Activated naive CD4-positive, alpha-beta T cell treated with Interleukin-2 at 50 U/mL for 16 hours (primary cell): ENCODE data around the gene NR4A1.
A peak's percentile ranks its signal among the peaks of the same experiment; 100 is the strongest.

Experiments used
- DNase-seq: peaks from one replicate; pipeline ENCODE4 v3.0.0-alpha.2; 2020

NR4A1 gene

GRCh38 chr12:52018433-52019112 is 32.7 kb upstream of the NR4A1 start:
- DNase-seq: no peak

DNA sequence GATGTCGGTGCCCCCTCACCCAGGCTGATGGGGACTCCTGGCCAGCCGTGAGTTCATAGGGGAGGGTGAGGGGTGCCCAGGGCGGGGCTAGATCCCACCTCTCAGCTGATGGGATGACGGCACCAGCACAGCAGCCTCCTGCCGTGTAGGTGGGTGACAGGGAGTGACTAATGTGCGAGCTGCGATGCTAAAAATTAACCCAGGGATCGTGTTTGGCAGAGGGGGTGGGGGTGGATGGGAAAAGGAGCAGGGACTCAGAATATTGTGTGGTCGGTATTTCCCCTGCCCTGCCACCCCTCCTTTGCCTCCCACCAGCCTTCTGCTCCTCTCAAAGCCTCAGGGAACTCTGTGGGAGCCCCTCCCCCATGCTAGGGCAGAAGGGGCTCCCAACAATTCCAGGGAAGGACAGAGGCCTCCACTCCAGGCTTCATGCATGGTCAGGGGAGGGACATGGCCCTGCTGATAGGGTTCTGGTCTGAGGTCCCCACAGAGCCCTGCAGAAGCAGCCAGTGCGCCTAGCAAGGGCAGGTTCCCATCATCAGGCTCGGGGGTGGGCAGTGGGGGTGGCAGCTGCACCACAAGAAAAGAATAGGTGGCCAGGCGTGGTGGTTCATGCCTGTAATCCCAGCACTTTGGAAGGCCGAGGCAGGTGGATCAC is 32.0 kb upstream of the NR4A1 start:
- no peak for DNase-seq

- peak; percentile 59 for DNase-seq
Measured at GRCh38 chr12:52020539-52021336, 30.5 kb upstream of the NR4A1 start.

DNA sequence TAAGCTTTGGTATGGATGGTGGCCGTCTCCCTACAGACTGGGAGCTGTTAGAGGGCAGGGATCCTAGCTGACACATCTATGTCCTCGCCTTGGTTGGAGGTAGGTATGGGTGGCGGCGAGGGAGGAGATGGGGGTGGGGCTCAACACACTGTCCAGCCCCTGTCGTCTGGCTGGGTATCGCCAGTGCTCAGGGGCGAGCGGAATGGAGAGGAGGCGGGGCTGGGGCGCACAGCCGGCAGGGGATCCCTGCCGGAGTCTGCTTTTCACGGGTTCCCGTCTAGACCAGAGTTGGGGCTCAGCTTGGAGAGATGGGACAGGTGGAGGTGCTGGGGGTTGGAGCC is 28.4 kb upstream of the NR4A1 start:
- DNase-seq: no peak

DNA sequence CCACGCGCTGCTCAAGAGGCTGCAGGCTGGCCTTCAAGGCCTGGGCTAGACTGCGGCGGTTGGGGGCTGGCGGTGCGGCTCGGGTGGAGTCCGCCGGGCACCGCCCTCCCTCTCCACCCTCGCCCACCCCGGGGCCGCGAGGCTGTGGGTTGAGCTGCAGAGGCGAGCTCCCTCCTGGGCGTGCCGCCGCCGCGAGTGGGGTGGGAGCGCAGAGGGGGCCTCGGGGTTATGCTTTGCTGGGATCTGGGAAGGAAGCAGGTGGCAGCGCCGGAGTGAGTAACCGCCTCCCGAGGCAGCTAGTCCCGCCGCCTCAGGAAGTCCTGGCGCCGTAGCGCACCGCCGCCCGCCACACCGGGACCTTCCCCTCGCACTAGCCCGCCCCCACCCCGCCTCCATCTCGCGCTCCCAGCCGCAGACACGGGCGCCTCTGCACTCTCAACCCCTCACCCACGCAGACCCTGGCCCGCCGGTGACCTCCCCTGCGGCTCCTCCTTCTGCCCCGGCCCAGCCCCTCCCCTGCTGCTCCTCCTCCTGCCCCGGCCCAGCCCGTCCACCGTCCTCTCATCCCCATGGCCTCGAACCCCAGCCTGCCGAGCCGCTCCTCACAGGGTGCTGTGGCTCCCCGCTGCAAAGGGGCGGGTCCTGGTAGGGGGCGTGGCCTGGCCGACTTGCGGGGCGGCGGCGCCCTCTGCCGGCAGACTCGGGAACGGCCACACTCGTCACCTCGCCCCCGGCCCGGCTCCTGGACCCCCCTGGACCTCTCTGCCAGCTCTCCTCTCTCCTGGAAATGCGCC is 27.9 kb upstream of the NR4A1 start:
- peak; percentile 91 for DNase-seq

DNA sequence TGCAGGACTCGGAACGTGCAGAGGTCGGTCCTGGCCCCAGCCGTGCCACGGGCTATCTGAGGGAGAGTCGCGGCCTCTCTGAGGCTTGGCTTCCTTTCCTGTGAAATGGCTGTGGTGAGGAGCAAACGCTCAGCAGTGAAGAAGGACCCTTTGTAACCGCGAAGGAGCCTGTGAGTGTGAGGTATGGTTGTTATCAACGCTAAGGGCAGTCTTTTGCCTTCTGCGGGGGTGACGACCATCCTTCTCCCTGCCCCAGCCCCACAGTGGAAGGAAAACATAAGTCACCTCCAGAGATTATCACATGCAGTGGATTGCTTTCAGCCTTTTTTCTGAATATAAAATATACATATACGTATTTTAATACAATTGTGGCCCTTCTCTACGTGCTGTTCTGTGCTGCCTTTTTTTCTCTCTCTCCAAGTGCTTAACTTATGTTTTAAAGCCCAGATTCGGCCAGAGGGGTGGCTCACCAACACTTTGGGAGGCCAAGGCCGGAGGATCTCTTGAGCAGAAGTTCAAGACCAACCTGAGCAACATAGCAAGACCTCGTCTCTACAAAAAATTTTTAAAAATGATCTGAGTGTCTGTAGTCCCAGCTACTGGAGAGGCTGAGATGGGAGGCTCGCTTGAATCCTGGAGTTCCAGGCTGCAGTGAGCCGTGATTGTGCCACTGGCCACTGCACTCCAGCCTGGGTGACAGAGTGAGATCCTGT is 27.1 kb upstream of the NR4A1 start:
- no peak for DNase-seq

DNA sequence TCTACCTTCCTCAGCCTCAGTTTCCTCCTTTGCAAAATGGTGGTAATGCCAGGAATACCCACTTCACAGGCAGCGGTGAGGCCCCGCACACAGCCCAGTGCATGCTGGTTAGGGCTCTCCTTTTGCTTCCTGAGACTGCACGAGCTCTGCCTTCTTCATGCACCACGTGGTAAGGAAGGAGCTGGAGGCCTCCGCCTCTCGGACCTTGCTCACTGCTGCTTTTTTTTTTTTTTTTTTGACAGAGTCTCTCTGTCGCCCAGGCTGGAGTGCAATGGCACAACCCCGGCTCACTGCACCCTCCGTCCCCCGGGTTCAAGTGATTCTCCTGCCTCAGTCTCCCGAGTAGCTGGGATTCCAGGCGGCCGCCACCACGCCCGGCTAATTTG is 26.4 kb upstream of the NR4A1 start:
- DNase-seq: peak; percentile 47

- no peak for DNase-seq
Measured at GRCh38 chr12:52026263-52026662, 25.0 kb upstream of the NR4A1 start.

DNA sequence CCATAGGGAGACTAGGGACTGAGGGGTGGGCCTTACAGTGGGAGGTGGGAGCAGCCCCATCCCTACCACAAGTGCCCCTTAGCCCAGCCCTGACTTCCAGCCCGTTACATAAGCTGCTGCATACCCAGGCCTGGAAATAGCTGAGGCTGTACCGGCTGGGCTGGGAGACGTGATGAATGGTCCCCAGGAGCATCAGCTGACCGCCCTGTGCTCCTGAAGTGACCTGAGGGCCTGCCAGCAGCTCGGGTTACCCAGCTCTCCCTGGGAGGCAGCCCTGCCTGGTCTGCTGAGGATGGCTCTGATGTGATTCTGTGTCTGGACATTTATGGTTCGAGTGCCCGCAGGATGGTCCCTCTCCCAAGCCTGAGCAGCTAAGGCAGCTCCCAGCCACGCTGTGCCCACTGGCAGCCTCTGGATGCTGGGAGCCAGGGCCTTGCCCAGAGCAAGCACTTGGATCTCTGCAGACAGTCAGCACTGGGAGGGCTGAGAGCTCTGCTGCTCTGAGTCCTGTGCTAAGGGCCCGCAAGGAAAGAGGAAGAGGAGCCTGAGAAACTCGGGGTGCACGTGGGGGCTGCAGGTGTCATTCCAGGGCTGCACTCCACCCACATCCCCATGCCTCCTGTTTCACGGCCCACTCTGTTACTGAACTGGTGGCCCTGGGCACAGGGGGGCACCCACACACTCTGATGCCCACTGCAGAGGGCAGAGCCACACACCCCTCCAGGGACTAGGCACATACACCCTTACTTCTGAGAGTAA is 24.0 kb upstream of the NR4A1 start:
- no peak for DNase-seq

DNA sequence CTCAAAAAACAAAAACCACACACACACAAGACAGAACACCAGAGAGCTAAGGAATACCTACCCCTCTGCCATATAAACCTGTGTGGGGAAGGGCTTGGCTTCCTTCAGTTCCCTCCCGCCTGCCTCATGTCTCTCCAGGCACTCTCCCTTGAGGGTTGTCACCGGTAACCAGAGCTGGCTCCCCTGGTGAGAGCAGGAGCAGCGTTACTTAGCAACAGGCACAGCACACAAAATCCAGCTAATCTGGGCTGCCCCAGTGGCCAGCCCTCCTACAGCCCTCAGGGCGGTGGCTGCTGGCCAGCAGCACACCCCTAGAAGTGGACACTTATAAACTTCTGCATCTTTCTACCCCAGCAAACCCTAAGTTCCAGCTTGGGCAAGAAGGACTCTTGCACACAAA is 21.6 kb upstream of the NR4A1 start:
- DNase-seq: no peak

DNA sequence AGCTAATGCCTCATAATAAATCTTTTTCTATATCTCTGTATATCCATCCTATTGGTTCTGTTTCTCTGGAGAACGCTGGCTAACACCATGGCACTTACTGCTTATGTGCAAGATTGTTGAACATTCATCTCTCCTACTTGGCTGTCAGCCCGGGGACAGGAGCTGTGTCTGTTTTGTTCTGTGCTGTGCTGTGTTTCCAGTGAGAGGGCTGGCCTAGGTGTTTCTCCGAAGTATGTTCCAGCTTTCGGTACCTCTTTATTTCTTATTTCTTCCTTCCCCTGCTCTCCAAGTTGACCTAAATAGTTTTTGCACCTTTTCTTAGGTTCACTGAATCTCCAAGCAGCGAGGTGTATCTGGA is 18.8 kb upstream of the NR4A1 start:
- no peak for DNase-seq

DNA sequence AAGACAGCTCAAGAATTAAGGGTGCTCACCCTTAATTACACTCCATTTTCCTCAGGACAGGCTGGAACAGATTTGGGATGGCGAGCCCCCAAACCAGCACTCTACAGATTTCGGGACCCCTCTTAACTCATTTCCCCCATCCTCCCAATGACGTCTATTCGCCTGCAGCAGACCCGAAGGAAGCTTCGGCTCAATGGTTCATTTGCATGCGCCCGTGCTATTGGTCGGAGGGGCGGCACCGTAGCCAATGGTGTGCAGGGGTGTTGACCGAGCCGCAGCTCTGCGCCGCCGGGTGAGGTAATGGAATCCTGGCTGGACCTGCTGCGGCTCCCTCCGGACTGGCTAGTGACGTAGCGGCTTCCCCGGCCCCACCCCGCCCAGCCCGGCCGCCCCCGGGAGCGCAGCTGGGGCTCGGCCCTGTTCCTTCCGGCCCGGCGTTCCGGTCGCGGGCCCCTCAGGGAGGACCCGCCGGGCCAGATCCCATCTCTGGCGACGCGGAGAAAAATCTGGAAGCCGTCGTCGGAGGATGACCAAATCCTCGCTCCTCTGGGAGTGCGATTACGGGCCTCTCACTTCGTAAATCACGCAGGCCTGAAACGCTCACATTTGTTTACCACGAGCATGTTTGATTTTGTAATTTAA is 18.3 kb upstream of the NR4A1 start:
- DNase-seq: peak; percentile 90

DNA sequence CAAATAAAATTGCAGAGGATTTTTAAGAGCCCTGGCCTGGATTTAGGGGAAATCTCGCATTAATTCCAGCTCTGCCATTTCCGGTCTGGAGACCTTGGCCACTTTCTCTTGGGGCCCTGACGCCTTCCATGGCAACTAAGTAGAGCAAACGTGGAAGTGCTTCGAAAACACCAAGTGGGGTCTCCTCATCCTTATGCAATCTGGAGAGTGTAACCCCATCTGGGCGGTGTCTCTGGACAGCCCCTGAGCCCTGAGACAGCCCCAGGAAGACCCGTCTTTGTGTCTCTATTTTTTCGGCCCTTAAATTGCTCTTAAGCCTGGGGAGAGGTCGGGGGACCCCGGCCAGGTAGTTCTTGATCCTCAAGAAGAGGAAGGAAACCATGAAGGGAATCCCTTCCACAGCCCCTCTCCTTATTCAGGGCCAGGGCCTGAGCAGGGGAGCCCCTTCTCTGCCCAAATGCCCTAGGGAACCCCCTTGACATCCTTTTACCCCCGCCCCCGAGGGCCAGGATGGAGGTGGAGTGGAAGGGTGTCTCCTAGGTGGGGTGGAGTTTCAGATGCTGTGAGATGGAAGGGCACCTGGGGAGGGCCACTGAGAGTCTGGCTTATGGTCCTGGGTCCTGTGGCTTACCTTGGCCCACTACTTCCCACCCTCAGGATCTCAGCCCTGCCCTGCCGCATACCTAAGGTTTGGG is 17.6 kb upstream of the NR4A1 start:
- no peak for DNase-seq

DNA sequence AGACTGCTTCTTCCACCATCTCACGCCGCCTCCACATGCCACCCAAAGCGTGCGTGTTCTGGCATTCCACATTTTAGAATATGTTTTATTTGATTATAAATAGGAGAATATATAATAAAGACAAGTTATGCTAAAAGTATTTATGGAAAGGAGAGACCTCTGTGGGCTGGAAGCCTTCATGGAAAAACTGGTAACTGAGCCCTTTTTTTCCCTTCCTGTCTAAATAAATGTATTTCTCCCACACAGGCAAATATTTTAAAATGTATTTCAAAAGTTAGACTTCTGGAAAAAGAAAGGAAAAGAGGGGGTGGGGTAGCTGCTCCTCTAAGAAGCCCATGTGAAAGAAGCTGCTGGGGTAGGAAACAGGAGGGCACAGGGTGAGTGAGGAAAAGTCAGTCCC is 16.1 kb upstream of the NR4A1 start:
- DNase-seq: no peak

GRCh38 chr12:52035926-52036325 is 15.3 kb upstream of the NR4A1 start:
- no peak for DNase-seq

DNA sequence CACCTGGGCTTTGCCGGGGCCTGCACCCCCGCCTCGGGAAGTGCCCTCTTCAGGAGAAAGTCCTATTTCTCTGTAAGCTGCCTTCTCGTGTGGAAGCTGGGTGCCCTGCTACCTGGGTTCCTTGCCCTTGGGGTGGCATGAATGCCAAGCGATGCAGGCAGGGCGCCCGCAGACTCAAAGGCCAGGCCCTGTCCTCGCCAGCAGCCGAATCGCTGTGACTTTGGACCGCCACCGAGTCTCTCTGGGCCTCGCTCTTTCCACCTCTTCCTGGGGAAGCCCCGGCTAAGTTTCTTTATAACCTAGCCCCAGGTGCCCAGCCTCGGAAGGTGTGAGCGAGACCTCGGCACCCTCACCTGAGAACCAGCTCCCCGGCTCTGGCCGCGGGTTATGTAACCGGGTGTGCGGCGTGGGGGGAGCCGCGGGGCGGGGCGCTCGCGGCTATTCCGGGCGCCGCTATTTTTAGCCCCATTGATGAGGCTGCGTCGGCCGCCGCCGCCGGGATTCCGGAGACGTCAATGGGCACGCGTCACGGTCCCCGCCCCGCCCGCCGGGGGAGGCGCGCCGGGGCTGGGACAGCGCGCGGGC is 14.6 kb upstream of the NR4A1 start:
- peak; percentile 80 for DNase-seq

DNA sequence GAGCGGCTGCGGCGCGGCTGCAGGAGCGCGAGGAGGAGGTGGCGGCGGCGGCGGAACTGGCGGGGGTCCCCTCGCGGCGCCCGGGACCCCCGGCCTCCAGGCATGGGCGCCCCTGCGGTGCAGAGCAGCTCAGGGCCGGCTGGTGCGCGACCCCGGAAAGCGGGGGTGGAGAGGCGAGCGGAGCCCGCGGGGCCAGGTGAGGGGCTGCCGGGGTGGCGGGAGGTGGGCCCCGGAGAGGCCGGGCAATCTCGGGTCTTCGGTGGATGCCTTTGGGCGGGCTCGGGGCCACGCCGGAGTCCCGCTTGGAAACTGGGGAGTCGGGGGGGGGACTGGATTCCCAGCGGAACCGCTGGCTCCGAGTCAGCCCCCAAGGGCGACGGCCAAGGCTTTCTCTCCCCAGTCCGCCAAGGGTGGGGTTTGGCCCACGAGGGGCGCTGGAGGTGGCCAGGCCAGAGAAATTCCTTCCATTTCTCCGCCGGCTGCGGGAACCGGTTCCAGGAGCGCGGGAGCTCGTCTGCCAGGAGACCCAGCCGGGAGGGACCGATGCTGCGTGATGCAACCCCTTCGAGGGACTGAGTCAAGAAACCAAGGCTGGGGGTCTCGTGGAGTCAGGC is 13.9 kb upstream of the NR4A1 start:
- no peak for DNase-seq

- no peak for DNase-seq
Measured at GRCh38 chr12:52038447-52038846, 12.8 kb upstream of the NR4A1 start.

DNA sequence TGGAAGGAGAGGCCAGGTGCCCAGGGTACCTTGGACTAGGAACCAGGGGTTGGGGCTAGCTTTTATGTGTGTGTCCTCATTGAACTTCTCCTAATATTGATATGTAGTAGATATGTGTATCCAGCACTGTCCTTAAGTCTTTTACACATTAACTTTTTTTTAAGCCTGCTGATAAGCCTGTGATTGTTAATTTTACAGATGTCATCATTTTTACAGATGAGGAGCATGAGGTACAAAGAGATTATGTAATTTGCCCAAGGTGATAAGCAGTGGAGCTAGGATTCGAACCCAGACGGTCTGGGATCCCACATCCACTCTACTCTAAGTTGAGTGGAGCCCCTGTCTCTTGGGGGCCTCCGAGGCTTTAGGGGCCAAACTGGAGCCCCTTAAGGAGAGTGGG is 10.2 kb upstream of the NR4A1 start:
- no peak for DNase-seq

DNA sequence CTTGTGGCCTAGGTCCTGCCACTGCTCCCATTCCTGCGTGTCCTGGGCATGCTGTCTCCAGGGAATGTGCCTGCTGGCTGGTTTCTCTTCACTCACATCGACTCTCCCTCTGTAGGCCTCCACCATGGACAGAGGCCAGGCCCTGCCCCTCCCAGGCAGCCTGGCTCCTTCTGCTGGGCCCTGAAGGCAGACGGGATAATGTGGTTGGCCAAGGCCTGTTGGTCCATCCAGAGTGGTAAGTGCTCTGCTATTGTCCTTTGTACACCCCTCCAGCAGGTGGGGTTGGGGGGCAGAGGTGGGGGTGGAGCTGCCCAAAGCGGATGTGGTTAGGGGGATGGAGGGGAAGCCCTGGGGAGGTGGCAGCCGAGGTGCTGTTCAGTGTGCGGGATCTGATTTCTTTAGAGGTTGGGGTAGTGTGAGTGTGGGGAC is 9.5 kb upstream of the NR4A1 start:
- DNase-seq: no peak
